ENCODE results near the gene PCDHB5. TPM values are rescaled to one million over a fixed set of nuclear protein-coding genes. Genes with fewer than 3 reads are reported as not detected.
"Not testable (repeated sequence)": the region's sequence is repeated elsewhere in the genome, so short reads cannot be mapped to it uniquely, and the experiment has no call there.

PCDHB5 gene
- total RNA-seq, 1 donor from 2014 or later, result 0.51 TPM

- DNase-seq (ENCODE audit: low read depth in 2 of 2), result not testable (repeated sequence)
Observed at GRCh38 chr5:141151632-141152031, 16.6 kb downstream of the PCDHB5 start.

- DNase-seq (ENCODE audit: low read depth in 2 of 2), result not testable (repeated sequence)
Observed at GRCh38 chr5:141152096-141152495, 17.1 kb downstream of the PCDHB5 start.

- no peak for DNase-seq (ENCODE audit: low read depth in 2 of 2)
Observed at GRCh38 chr5:141155540-141156374, 20.8 kb downstream of the PCDHB5 start.

- not testable (repeated sequence) for DNase-seq (ENCODE audit: low read depth in 2 of 2)
Observed at GRCh38 chr5:141157356-141157755, 22.4 kb downstream of the PCDHB5 start.

- DNase-seq (ENCODE audit: low read depth in 2 of 2), result not testable (repeated sequence)
Observed at GRCh38 chr5:141157901-141158300, 22.9 kb downstream of the PCDHB5 start.

GRCh38 chr5:141172381-141173204 lies 37.6 kb downstream of the PCDHB5 start, which contains the start of gene PCDHB7:
PCDHB7 (plus strand) TSS chr5:141172644; CDS start chr5:141172836, 192 bp downstream.
- DNase-seq (ENCODE audit: low read depth in 2 of 2), result peak in 1 of 2 donors; percentile 35

- DNase-seq (ENCODE audit: low read depth in 2 of 2), result not testable (repeated sequence)
Observed at GRCh38 chr5:141174291-141175104, 39.5 kb downstream of the PCDHB5 start.

GRCh38 chr5:141175933-141176332 lies 40.9 kb downstream of the PCDHB5 start:
- no peak for DNase-seq (ENCODE audit: low read depth in 2 of 2)

GRCh38 chr5:141177577-141178191 lies 42.7 kb downstream of the PCDHB5 start, which contains the start of gene PCDHB8:
PCDHB8 (plus strand) TSS chr5:141177790; CDS start chr5:141178035, 245 bp downstream.
- DNase-seq (ENCODE audit: low read depth in 2 of 2), result not testable (repeated sequence)

GRCh38 chr5:141179371-141179770 lies 44.4 kb downstream of the PCDHB5 start:
- DNase-seq (ENCODE audit: low read depth in 2 of 2), result not testable (repeated sequence)

GRCh38 chr5:141179876-141180275 lies 44.9 kb downstream of the PCDHB5 start:
- DNase-seq (ENCODE audit: low read depth in 2 of 2), result not testable (repeated sequence)

GRCh38 chr5:141180313-141180712 lies 45.3 kb downstream of the PCDHB5 start:
- no peak for DNase-seq (ENCODE audit: low read depth in 2 of 2)

- peak; percentile 14 to 24 for DNase-seq (ENCODE audit: low read depth in 2 of 2)
Observed at GRCh38 chr5:141182248-141182647, 47.2 kb downstream of the PCDHB5 start, which contains the start of gene PCDHB16. PCDHB16 (plus strand) TSS chr5:141182387; CDS start chr5:141182560, 173 bp downstream.

GRCh38 chr5:141184117-141184855 lies 49.3 kb downstream of the PCDHB5 start:
- DNase-seq (ENCODE audit: low read depth in 2 of 2), result not testable (repeated sequence)

- DNase-seq (ENCODE audit: low read depth in 2 of 2), result peak in 1 of 2 donors; percentile 7
Observed at GRCh38 chr5:141186897-141187512, 52.0 kb downstream of the PCDHB5 start, which contains the start of gene PCDHB9. PCDHB9 (plus strand) TSS chr5:141187161; CDS start chr5:141187319, 158 bp downstream.

All from dermis microvascular lymphatic vessel endothelial cell (primary cell).